GM21515 (cell line): ENCODE data around the gene OSTC.

Experiments
- ATAC-seq: cut with Tn5 transposase; IDR thresholded peaks from one replicate; pipeline ENCODE4 v1.9.1; 2021; ENCODE audit not compliant: unreplicated experiment

OSTC gene

GRCh38 chr4:108644237-108644636 lies 6.2 kb upstream of the OSTC start:
- no peak for ATAC-seq

GRCh38 chr4:108646706-108647105 lies 3.7 kb upstream of the OSTC start:
- no peak for ATAC-seq

- peak; percentile 22 for ATAC-seq
Observed at GRCh38 chr4:108649863-108650211, 562 bp upstream of the OSTC start.

- peak; percentile 26 for ATAC-seq
Observed at GRCh38 chr4:108651014-108651791, 804 bp downstream of the OSTC start.

GRCh38 chr4:108662629-108663028 lies 12.2 kb downstream of the OSTC start:
- no peak for ATAC-seq

GRCh38 chr4:108674356-108674977 lies 24.1 kb downstream of the OSTC start:
- ATAC-seq = no peak

GRCh38 chr4:108681321-108681809 lies 31.0 kb downstream of the OSTC start:
- no peak for ATAC-seq

- ATAC-seq = no peak
Observed at GRCh38 chr4:108683479-108683878, 33.1 kb downstream of the OSTC start.

GRCh38 chr4:108685036-108685686 lies 34.8 kb downstream of the OSTC start:
- ATAC-seq = no peak

- no peak for ATAC-seq
Observed at GRCh38 chr4:108690738-108691137, 40.3 kb downstream of the OSTC start.

- ATAC-seq = no peak
Observed at GRCh38 chr4:108693211-108693610, 42.8 kb downstream of the OSTC start.

- no peak for ATAC-seq
Observed at GRCh38 chr4:108693819-108694218, 43.4 kb downstream of the OSTC start.

GRCh38 chr4:108694423-108694822 lies 44.0 kb downstream of the OSTC start:
- no peak for ATAC-seq

GRCh38 chr4:108695062-108695461 lies 44.7 kb downstream of the OSTC start:
- ATAC-seq = no peak

GRCh38 chr4:108696160-108696559 lies 45.8 kb downstream of the OSTC start:
- ATAC-seq = no peak

GRCh38 chr4:108700081-108700757 lies 49.8 kb downstream of the OSTC start:
- no peak for ATAC-seq

GRCh38 chr4:108702960-108703359 lies 52.6 kb downstream of the OSTC start:
- no peak for ATAC-seq

GRCh38 chr4:108703370-108703769 lies 53.0 kb downstream of the OSTC start:
- ATAC-seq = no peak

- no peak for ATAC-seq
Observed at GRCh38 chr4:108703966-108704365, 53.6 kb downstream of the OSTC start.

GRCh38 chr4:108706289-108706688 lies 55.9 kb downstream of the OSTC start:
- ATAC-seq = no peak

- no peak for ATAC-seq
Observed at GRCh38 chr4:108709234-108709633, 58.8 kb downstream of the OSTC start.
